GM21367 (cell line): ENCODE results near the gene TMEM220.

Experiments
- ATAC-seq: cut with Tn5 transposase; IDR thresholded peaks from one replicate; pipeline ENCODE4 v1.9.1; 2021; ENCODE audit not compliant: unreplicated experiment

TMEM220 gene

DNA sequence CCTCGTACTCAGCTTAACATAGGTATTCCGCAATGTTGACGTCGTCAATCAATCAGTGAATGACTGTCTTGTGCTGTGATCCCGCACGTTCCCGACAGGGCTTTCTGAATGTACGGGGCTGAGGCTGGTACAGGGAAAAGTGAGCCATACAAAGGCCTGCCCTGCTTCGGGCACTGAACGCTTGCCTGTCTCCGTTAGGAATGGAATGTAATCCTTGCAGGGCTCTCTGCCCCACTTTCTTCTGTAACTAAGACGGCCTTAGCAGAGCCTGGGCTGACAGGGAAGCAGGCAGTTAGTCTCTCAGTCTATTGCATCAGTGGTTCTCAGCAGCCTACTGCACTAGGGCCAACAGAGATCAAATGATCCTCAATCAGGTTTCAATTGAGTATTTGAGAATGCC is 56.5 kb downstream of the TMEM220 start:
- no peak for ATAC-seq

DNA sequence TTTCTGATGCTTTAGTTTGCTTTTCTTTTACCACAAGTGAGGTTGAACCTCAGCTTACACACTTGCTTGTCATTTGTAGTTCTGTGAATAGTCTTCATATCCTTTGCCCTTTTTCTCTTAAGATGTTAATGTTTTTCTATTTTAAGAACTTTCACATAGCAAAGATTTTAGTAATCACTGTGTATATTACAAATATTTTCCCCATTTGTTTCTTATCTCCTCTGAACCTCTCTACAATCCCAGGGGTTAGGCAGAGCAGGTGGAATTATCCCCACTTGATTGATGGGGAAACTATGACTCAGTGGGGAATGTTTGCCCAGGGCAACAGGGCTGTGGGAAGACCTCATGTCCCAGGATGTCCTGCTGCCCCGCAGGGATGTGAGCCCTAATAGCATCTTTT is 61.0 kb downstream of the TMEM220 start:
- ATAC-seq = no peak

DNA sequence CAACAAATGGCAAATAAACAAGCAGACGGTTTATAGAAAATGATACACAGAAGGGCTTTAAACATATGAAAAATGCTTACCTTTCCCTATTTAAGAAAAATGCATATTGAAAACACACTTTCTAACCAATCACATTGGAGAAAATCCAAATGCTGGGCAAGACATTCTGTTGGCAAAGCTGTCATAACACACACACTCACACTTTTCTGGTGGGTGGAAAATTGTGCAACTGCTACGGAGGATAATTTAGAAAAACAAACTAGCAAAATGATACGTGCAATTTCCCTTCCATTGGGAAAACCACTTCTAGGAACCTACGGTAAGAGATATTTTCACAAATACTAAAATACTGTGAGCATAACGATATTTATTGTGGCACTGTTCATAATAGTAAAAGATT is 62.9 kb downstream of the TMEM220 start:
- no peak for ATAC-seq

DNA sequence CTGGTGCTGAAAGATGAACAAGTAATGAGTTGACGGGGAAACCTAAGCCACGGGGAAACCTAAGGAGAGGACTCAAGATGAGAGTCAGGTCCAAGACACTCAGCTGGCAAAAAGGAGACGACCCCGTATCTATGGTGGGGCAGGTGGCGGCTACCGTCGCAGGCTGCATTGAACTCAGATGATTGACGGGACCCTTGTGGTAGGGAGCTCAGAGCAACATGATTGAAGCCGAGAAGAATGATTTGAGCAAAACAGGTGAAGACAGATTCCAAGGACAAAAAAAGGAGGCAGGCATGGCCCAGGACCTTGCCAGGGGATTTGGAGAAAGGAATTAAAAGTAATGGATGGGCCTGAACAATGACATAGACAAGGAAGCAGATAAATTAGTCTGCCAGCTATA is 65.3 kb downstream of the TMEM220 start:
- no peak for ATAC-seq
